H9 (cell line): ENCODE data around the gene SLC25A2. TPM values are rescaled to one million over a fixed set of nuclear protein-coding genes. Genes with fewer than 3 reads are reported as not detected.

Experiments used
- DNase-seq: peaks from one replicate; pipeline ENCODE4 v3.0.0-alpha.2; 2017
- H2AFZ ChIP-seq: one replicate; pipeline ENCODE4 v1.6.1; 2013; ENCODE audit warnings: mild to moderate bottlenecking, low read length, control low read depth, moderate library complexity
- H2AK5ac ChIP-seq: 2 replicates; pipeline ENCODE4 v1.6.1; 2013; ENCODE audit warnings: low read length, control low read depth, mixed read lengths; ENCODE audit not compliant: insufficient read length
- H2BK120ac ChIP-seq: one replicate; pipeline ENCODE4 v1.6.1; 2013; ENCODE audit warnings: low read depth, mild to moderate bottlenecking, low read length, control low read depth, inconsistent platforms; ENCODE audit not compliant: poor library complexity, severe bottlenecking
- H2BK12ac ChIP-seq: 2 replicates; pipeline ENCODE4 v1.6.1; 2013; ENCODE audit warnings: low read length, control low read depth, mixed read lengths, low read depth; ENCODE audit not compliant: insufficient read length
- H2BK15ac ChIP-seq: 2 replicates; pipeline ENCODE4 v1.6.1; 2013; ENCODE audit warnings: low read depth, low read length, control low read depth
- H2BK20ac ChIP-seq: one replicate; pipeline ENCODE4 v1.6.1; 2013; ENCODE audit warnings: low read depth, mild to moderate bottlenecking, low read length, control low read depth, inconsistent platforms; ENCODE audit not compliant: poor library complexity, severe bottlenecking
- H2BK5ac ChIP-seq: 2 replicates; pipeline ENCODE4 v1.6.1; 2013; ENCODE audit warnings: low read length, control low read depth, mixed read lengths; ENCODE audit not compliant: insufficient read length
- H3K14ac ChIP-seq: 2 replicates; pipeline ENCODE4 v1.6.1; 2013; ENCODE audit warnings: low read length, control low read depth; ENCODE audit not compliant: insufficient read depth
- H3K18ac ChIP-seq: 2 replicates; pipeline ENCODE4 v1.6.1; 2013; ENCODE audit warnings: low read depth, mild to moderate bottlenecking, mixed read lengths, low read length, control low read depth; ENCODE audit not compliant: insufficient read length
- H3K23ac ChIP-seq: 2 replicates; pipeline ENCODE4 v1.6.1; 2013; ENCODE audit warnings: low read length, control low read depth, mixed read lengths, low read depth; ENCODE audit not compliant: insufficient read length
- H3K23me2 ChIP-seq: 2 replicates; pipeline ENCODE4 v1.6.1; 2013; ENCODE audit warnings: low read depth, mild to moderate bottlenecking, mixed read lengths, low read length, control low read depth; ENCODE audit not compliant: insufficient read length, poor library complexity, severe bottlenecking
- H3K27ac ChIP-seq: 2 replicates; pipeline ENCODE4 v1.5.1; 2013; ENCODE audit warnings: low read length, control low read depth, mixed read lengths, low read depth; ENCODE audit not compliant: insufficient read length
- H3K27me3 ChIP-seq: 2 replicates; pipeline ENCODE4 v1.6.1; 2013; ENCODE audit warnings: low read length, control low read depth, inconsistent platforms; ENCODE audit not compliant: insufficient read depth
- H3K4ac ChIP-seq: 2 replicates; pipeline ENCODE4 v1.6.1; 2013; ENCODE audit warnings: low read depth, mild to moderate bottlenecking, control low read depth, inconsistent platforms, low read length, moderate library complexity
- H3K4me1 ChIP-seq: 2 replicates; pipeline ENCODE4 v1.6.1; 2013; ENCODE audit warnings: low read length, control low read depth, inconsistent platforms; ENCODE audit not compliant: insufficient read depth
- H3K4me2 ChIP-seq: 2 replicates; pipeline ENCODE4 v1.6.1; 2013; ENCODE audit warnings: low read length, control low read depth, mixed read lengths; ENCODE audit not compliant: insufficient read length, insufficient read depth
- H3K56ac ChIP-seq: 2 replicates; pipeline ENCODE4 v1.6.1; 2013; ENCODE audit warnings: low read depth, mild to moderate bottlenecking, mixed read lengths, low read length, control low read depth; ENCODE audit not compliant: insufficient read length
- H3K79me1 ChIP-seq: 2 replicates; pipeline ENCODE4 v1.6.1; 2013; ENCODE audit warnings: low read depth, mild to moderate bottlenecking, moderate library complexity, low read length, control low read depth, inconsistent platforms; ENCODE audit not compliant: insufficient read depth, poor library complexity, severe bottlenecking
- H3K79me2 ChIP-seq: 2 replicates; pipeline ENCODE4 v1.6.1; 2013; ENCODE audit warnings: low read length, control low read depth, inconsistent platforms; ENCODE audit not compliant: insufficient read depth
- H3K9ac ChIP-seq: 2 replicates; pipeline ENCODE4 v1.6.1; 2013; ENCODE audit warnings: low read length, control low read depth, mixed read lengths; ENCODE audit not compliant: insufficient read length; ENCODE audit errors: extremely low read depth
- H3K9me3 ChIP-seq: one replicate; pipeline ENCODE4 v1.6.1; 2013; ENCODE audit warnings: low read depth, low read length, inconsistent platforms; ENCODE audit not compliant: control insufficient read depth
- H3T11ph ChIP-seq: one replicate; pipeline ENCODE4 v1.6.1; 2013; ENCODE audit warnings: mild to moderate bottlenecking, low read length, control low read depth, inconsistent platforms
- H4K20me1 ChIP-seq: one replicate; pipeline ENCODE4 v1.6.1; 2013; ENCODE audit not compliant: control insufficient read depth, insufficient read length, insufficient read depth
- H4K5ac ChIP-seq: 2 replicates; pipeline ENCODE4 v1.6.1; 2013; ENCODE audit warnings: low read depth, mild to moderate bottlenecking, mixed read lengths, low read length, control low read depth; ENCODE audit not compliant: insufficient read length
- H4K8ac ChIP-seq: replicated peaks from 2 replicates; pipeline ENCODE4 v1.6.1; 2013; ENCODE audit warnings: low read length, control low read depth, mixed read lengths, low read depth; ENCODE audit not compliant: insufficient read length
- H4K91ac ChIP-seq: 2 replicates; pipeline ENCODE4 v1.6.1; 2013; ENCODE audit warnings: low read depth, mild to moderate bottlenecking, moderate library complexity, mixed read lengths, low read length, control low read depth; ENCODE audit not compliant: insufficient read length
- H3K27ac Mint-ChIP-seq, 3 experiments: 2 replicates in 2 of 3; 3 replicates in 1 of 3; pipeline ENCODE4 v1.8.0; 2020 to 2021; ENCODE audit warnings: mixed read lengths in 3 of 3, mild to moderate bottlenecking in 1 of 3, moderate library complexity in 1 of 3
- H3K27me3 Mint-ChIP-seq: 2 replicates; pipeline ENCODE4 v1.8.0; 2021; ENCODE audit warnings: low read depth, mild to moderate bottlenecking, moderate library complexity, mixed read lengths
- H3K36me3 Mint-ChIP-seq, 3 experiments: 2 replicates in 2 of 3; 3 replicates in 1 of 3; pipeline ENCODE4 v1.8.0; 2020 to 2021; ENCODE audit warnings: low read depth in 3 of 3, mixed read lengths in 3 of 3; ENCODE audit not compliant: insufficient read depth in 1 of 3
- H3K4me1 Mint-ChIP-seq, 2 experiments: 2 replicates each; pipeline ENCODE4 v1.8.0; 2020; ENCODE audit warnings: mixed read lengths in 2 of 2
- H3K4me3 Mint-ChIP-seq, 2 experiments: 2 replicates in 1 of 2; 3 replicates in 1 of 2; pipeline ENCODE4 v1.8.0; 2020 to 2021; ENCODE audit warnings: mild to moderate bottlenecking in 2 of 2, mixed read lengths in 2 of 2, moderate library complexity in 1 of 2
- H3K9me3 Mint-ChIP-seq, 2 experiments: 2 replicates in 1 of 2; 3 replicates in 1 of 2; pipeline ENCODE4 v1.8.0; 2020; ENCODE audit warnings: mild to moderate bottlenecking in 2 of 2, mixed read lengths in 2 of 2, moderate library complexity in 1 of 2
- CTCF ChIP-seq: fragments of 200-600 bp; sonication (generic); conservative IDR thresholded peaks from 3 replicates; pipeline ENCODE4 v1.8.0; 2021; ENCODE audit warnings: antibody characterized with exemption, mild to moderate bottlenecking
- WGBS: extraction: QIAGEN DNeasy Blood & Tissue Kit; methylation state at CpG from one replicate; pipeline ENCODE4 v1.1.7; 2013; ENCODE audit warnings: missing lambda C conversion rate, low lambda C conversion rate, mixed read lengths; ENCODE audit not compliant: insufficient read length; ENCODE audit errors: extremely low coverage; 5-methylcytosine and 5-hydroxymethylcytosine counted together
- total RNA-seq: library from RNA; stranded (reverse); gene quantifications from 2 replicates; pipeline ENCODE4 v1.2.1, GENCODE V29; 2021

SLC25A2 gene
- total RNA-seq, 1 experiment from 2014 or later: not detected

- Histone ChIP-seq H3K79me1 (peaks cover 2% of the 10 kb centered on the region), H3K27me3 (no peaks in the 10 kb centered on the region), H3K4me2 (peak within 1 kb of the TSS; percentile 100), H3K4me1 (no peaks in the 10 kb centered on the region), H4K20me1 (no peaks in the 10 kb centered on the region), H3K9me3 (peaks cover 22% of the 10 kb centered on the region), H3K18ac (peak within 1 kb of the TSS; percentile 98), H4K8ac (no peak within 1 kb of the TSS), H2BK20ac (no peak within 1 kb of the TSS), H2BK120ac (no peak within 1 kb of the TSS), H2AK5ac (peak within 1 kb of the TSS; percentile 88), H2BK5ac (peak within 1 kb of the TSS; percentile 15), H3K4ac (no peak within 1 kb of the TSS; the same call in 1 of the 2 replicates), H2AFZ (peak within 1 kb of the TSS; percentile 79), H4K91ac (no peak within 1 kb of the TSS), H4K5ac (peak within 1 kb of the TSS; percentile 81), H3K27ac (peak within 1 kb of the TSS; percentile 35), H3K23me2 (peaks cover 3% of the 10 kb centered on the region), H3K14ac (peak within 1 kb of the TSS; percentile 98), H2BK12ac (no peak within 1 kb of the TSS), H3K56ac (no peak within 1 kb of the TSS), H3K79me2 (peaks cover 6% of the 10 kb centered on the region; the same call in 1 of the 2 replicates), H2BK15ac (no peak within 1 kb of the TSS), H3K23ac (no peak within 1 kb of the TSS), H3K9ac (peak within 1 kb of the TSS; percentile 98), H3T11ph (peak within 1 kb of the TSS; percentile 83)
- peak within 1 kb of the TSS; percentile 99 to 100 (median 99) for H3K27ac Mint-ChIP-seq
- DNase-seq: peak; percentile 92
- H3K4me1 Mint-ChIP-seq: peaks cover 9 to 15% of the 10 kb centered on the region in 2 experiments; a peak in 3 of 4 replicates
- H3K9me3 Mint-ChIP-seq: peaks cover 39 to 73% of the 10 kb centered on the region in 2 experiments
- TF ChIP-seq CTCF: peak; percentile 88
- no CpG with 5 or more reads among the region's 67 CpGs for WGBS
- H3K27me3 Mint-ChIP-seq: peaks cover 1% of the 10 kb centered on the region
- peak within 1 kb of the TSS; percentile 97 to 98 for H3K4me3 Mint-ChIP-seq
- H3K36me3 Mint-ChIP-seq: peaks cover 46 to 50% (median 49%) of the 10 kb centered on the region in 3 experiments
Observed at GRCh38 chr5:141320225-141321169, 16.6 kb upstream of the SLC25A2 start, which contains the start of gene TAF7. TSS of gene TAF7 (minus strand) at chr5:141320784. CDS start at chr5:141320044, 740 bp downstream.
